ENCODE data around the gene LSM7. TPM values are rescaled to one million over a fixed set of nuclear protein-coding genes. Genes with fewer than 3 reads are reported as not detected.

The LSM7 gene
- total and polyA plus RNA-seq, 2 of the 13 experiments (the other 11 are each of a cell fraction or from before 2014, with no cell fraction given) = 140 to 205 TPM

DNA sequence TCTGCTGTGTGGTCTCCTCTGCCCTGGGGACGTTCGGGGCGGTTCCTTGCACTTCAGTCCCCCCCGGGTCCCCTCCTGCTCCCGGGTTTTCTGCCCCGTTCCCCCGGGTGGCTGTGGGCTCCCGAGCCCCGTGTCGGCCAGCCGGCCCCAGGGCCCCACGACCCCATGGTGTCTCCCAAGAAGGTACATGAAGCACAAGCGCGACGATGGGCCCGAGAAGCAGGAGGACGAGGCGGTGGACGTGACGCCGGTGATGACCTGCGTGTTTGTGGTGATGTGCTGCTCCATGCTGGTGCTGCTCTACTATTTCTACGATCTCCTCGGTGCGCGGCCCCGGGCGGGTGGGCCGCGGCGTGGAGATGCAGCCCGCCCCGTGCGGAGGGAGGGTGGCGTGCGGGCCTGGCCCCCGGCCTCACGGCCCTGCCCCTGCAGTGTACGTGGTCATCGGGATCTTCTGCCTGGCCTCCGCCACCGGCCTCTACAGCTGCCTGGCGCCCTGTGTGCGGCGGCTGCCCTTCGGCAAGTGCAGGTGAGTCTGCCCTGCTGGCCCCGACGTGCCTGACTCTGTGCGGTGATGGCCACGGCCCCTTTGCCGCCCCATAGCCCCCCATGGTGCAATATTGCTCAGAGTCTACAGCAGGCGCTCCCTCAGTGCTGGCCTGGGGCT is 11.4 kb upstream of the LSM7 start:
- no peak for DNase-seq (ENCODE audit: low spot score)
- no peak for FAIRE-seq

GRCh38 chr19:2338751-2339643 is 10.6 kb upstream of the LSM7 start:
- BruUV-seq (replicated peaks) = no TSS peak
- no peak for TF ChIP-seq HNF1A (IDR thresholded peaks at IDR 0.05; ENCODE audit: low read depth)
- TF ChIP-seq HNF1A (CRISPR knock-in tag; IDR thresholded peaks at IDR 0.05; ENCODE audit: borderline replicate concordance) = no peak
- no peak for TF ChIP-seq NFKBIZ (CRISPR knock-in tag; IDR thresholded peaks at IDR 0.05)
- TF ChIP-seq ATAD3A (CRISPR knock-in tag; IDR thresholded peaks at IDR 0.05) = no peak
- no peak for TF ChIP-seq FOXK1 (CRISPR knock-in tag; IDR thresholded peaks at IDR 0.05; ENCODE audit: borderline replicate concordance, low read depth)

More for the DNA sequence above, 11.4 kb upstream of the LSM7 start:
- Histone ChIP-seq H3K36me3 (replicated peaks in 1 of 2; ENCODE audit: control insufficient read depth in 1 of 2, insufficient read depth in 2 of 2, low read length in 2 of 2) (no peaks in the 10 kb centered on the region; a peak in 2 of 5 replicates), H4K20me1 (ENCODE audit: insufficient read depth, low read length) (peaks cover 6% of the 10 kb centered on the region; the same call in 1 of the 2 replicates), H3K79me2 (ENCODE audit: insufficient read depth, low read length) (no peaks in the 10 kb centered on the region), H3K4me3 (replicated peaks in 1 of 3; ENCODE audit: insufficient read depth in 1 of 3, low read depth in 2 of 3, low read length in 3 of 3) (no peak overlapping the region), H2AFZ (ENCODE audit: low read length) (no peak overlapping the region), H3K9me3 (ENCODE audit: low read length) (no peaks in the 10 kb centered on the region), H3K27ac (ENCODE audit: extremely low read length, insufficient read depth, low read length) (no peak overlapping the region), H3K4me1 (ENCODE audit: insufficient read depth, low read length) (no peaks in the 10 kb centered on the region), H3K27me3 (ENCODE audit: control insufficient read depth in 1 of 2, insufficient read depth in 2 of 2, low read length in 2 of 2) (no peaks in the 10 kb centered on the region), H3K9ac (ENCODE audit: insufficient read depth, low read depth, low read length) (no peak overlapping the region), H3K4me2 (ENCODE audit: low read depth, low read length) (no peak overlapping the region)
- intact Hi-C loops (cut with micrococcal nuclease; ENCODE audit: unreplicated experiment) (no loop called here), in situ Hi-C loops (cut with HindIII; ENCODE audit: extremely low pct_ligation_motif_present, low pct_unique_long_range_greater_than_20kb) (no loop called here)
- ChIA-PET CTCF (ENCODE audit: low intra/inter-chr PET ratio, low total read pairs) (no interaction called here), POLR2A (no interaction called here)
- TF ChIP-seq KLF15 (CRISPR knock-in tag; IDR thresholded peaks at IDR 0.05; ENCODE audit: borderline replicate concordance) = no peak
- TF ChIP-seq POLR2AphosphoS2 (IDR thresholded peaks at IDR 0.05; ENCODE audit: low read depth, low read length) = no peak
- no peak for TF ChIP-seq RNF2 (conservative IDR thresholded peaks at IDR 0.05; ENCODE audit: low read depth)
- no peak for TF ChIP-seq SKI (IDR thresholded peaks at IDR 0.05; ENCODE audit: partially characterized antibody)
- no peak for TF ChIP-seq ELF4 (CRISPR knock-in tag; IDR thresholded peaks at IDR 0.05; ENCODE audit: borderline replicate concordance)
- TF ChIP-seq TBL1XR1 (IDR thresholded peaks at IDR 0.05; ENCODE audit: borderline replicate concordance, low read length, partially characterized antibody) = no peak
- TF ChIP-seq, protein P1, sequence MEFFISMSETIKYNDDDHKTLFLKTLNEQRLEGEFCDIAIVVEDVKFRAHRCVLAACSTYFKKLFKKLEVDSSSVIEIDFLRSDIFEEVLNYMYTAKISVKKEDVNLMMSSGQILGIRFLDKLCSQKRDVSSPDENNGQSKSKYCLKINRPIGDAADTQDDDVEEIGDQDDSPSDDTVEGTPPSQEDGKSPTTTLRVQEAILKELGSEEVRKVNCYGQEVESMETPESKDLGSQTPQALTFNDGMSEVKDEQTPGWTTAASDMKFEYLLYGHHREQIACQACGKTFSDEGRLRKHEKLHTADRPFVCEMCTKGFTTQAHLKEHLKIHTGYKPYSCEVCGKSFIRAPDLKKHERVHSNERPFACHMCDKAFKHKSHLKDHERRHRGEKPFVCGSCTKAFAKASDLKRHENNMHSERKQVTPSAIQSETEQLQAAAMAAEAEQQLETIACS (CRISPR knock-in tag; IDR thresholded peaks at IDR 0.05) = no peak
- no peak for ATAC-seq
- BruUV-seq (replicated peaks) = no TSS peak
- WGBS (ENCODE audit: low lambda C conversion rate) = 98% methylated on average over 41 of the region's 52 CpGs

More at GRCh38 chr19:2338751-2339643, 10.6 kb upstream of the LSM7 start:
- no peak overlapping the region for H3K27ac ChIP-seq (ENCODE audit: extremely low read length, insufficient read depth, low read length)
- ATAC-seq = no peak
- H3K9ac ChIP-seq (ENCODE audit: insufficient read depth, low read depth, low read length) = no peak overlapping the region
- DNase-seq (ENCODE audit: low spot score) = no peak
- no peaks in the 10 kb centered on the region for H3K27me3 ChIP-seq (ENCODE audit: control insufficient read depth in 1 of 2, insufficient read depth in 2 of 2, low read length in 2 of 2)
- H4K20me1 ChIP-seq (ENCODE audit: insufficient read depth, low read length) = peaks cover 6% of the 10 kb centered on the region; the same call in 1 of the 2 replicates
- no peak overlapping the region for H3K4me3 ChIP-seq (replicated peaks in 1 of 3; ENCODE audit: insufficient read depth in 1 of 3, low read depth in 2 of 3, low read length in 3 of 3)
- in situ Hi-C loops (cut with HindIII; ENCODE audit: extremely low pct_ligation_motif_present, low pct_unique_long_range_greater_than_20kb) = no loop called here
- CTCF ChIA-PET (ENCODE audit: low intra/inter-chr PET ratio, low total read pairs) = no interaction called here
- no peak overlapping the region for H3K4me2 ChIP-seq (ENCODE audit: low read depth, low read length)
- peaks cover 6% of the 10 kb centered on the region for H3K4me1 ChIP-seq (ENCODE audit: insufficient read depth, low read length)
- no peak for FAIRE-seq
- intact Hi-C loops (cut with micrococcal nuclease; ENCODE audit: unreplicated experiment) = no loop called here
- H3K36me3 ChIP-seq (replicated peaks in 1 of 2; ENCODE audit: control insufficient read depth in 1 of 2, insufficient read depth in 2 of 2, low read length in 2 of 2) = no peaks in the 10 kb centered on the region; a peak in 2 of 5 replicates
- 97% methylated on average over 33 of the region's 54 CpGs for WGBS (ENCODE audit: low lambda C conversion rate)
- H2AFZ ChIP-seq (ENCODE audit: low read length) = no peak overlapping the region
- H3K9me3 ChIP-seq (ENCODE audit: low read length) = no peaks in the 10 kb centered on the region
- POLR2A ChIA-PET = no interaction called here
- no peaks in the 10 kb centered on the region for H3K79me2 ChIP-seq (ENCODE audit: insufficient read depth, low read length)

All from HepG2 (cell line).